Keratinocyte (primary cell): ENCODE data around the gene RFX7. TPM values are rescaled to one million over a fixed set of nuclear protein-coding genes. Genes with fewer than 3 reads are reported as not detected.

Source experiments
- DNase-seq: peaks from one replicate; pipeline ENCODE4 v3.0.0-alpha.2; 2011; ENCODE audit warnings: low read depth, missing footprints, low spot score
- FAIRE-seq: peaks from 2 replicates; lab custom pipeline; 2011; peaks lifted over from hg19 to GRCh38; lab: Jason Lieb, UNC
- H2AFZ ChIP-seq: 2 replicates; pipeline ENCODE4 v1.6.0; 2012; ENCODE audit warnings: low read length, control low read depth, inconsistent platforms; ENCODE audit not compliant: control insufficient read depth
- H3K27ac ChIP-seq: 2 replicates; pipeline ENCODE4 v1.5.1; 2011; ENCODE audit warnings: low read length; ENCODE audit not compliant: control insufficient read depth, insufficient read depth
- H3K27me3 ChIP-seq: 3 replicates; pipeline ENCODE4 v1.6.0; 2011; ENCODE audit warnings: low read length; ENCODE audit not compliant: control insufficient read depth, insufficient read depth; ENCODE audit errors: extremely low read depth
- H3K36me3 ChIP-seq, 2 experiments: 2 replicates in 1 of 2; 3 replicates in 1 of 2; pipeline ENCODE4 v1.5.1; 2011; ENCODE audit warnings: low read length in 2 of 2, mild to moderate bottlenecking in 1 of 2; ENCODE audit not compliant: control insufficient read depth in 2 of 2, insufficient read depth in 2 of 2; ENCODE audit errors: extremely low read depth in 1 of 2
- H3K4me1 ChIP-seq: 3 replicates; pipeline ENCODE4 v1.5.1; 2011; ENCODE audit warnings: low read length; ENCODE audit not compliant: control insufficient read depth, insufficient read depth; ENCODE audit errors: extremely low read depth
- H3K4me2 ChIP-seq: 3 replicates; pipeline ENCODE4 v1.6.0; 2011; ENCODE audit warnings: low read depth, low read length; ENCODE audit not compliant: control insufficient read depth, insufficient read depth; ENCODE audit errors: extremely low read depth
- H3K4me3 ChIP-seq, 3 experiments: fragments of 200-600 bp in 1 of 3; sonication (generic) in 1 of 3; 2 replicates in 2 of 3; 3 replicates in 1 of 3; pipeline ENCODE4 v1.5.1; 2011 to 2016; ENCODE audit warnings: low read length in 3 of 3, mild to moderate bottlenecking in 3 of 3, control low read depth in 2 of 3, inconsistent platforms in 1 of 3, low read depth in 1 of 3, mixed read lengths in 1 of 3, mixed run types in 1 of 3, moderate library complexity in 1 of 3; ENCODE audit not compliant: control insufficient read depth in 2 of 3, insufficient read depth in 2 of 3; ENCODE audit errors: extremely low read depth in 1 of 3
- H3K79me2 ChIP-seq: 2 replicates; pipeline ENCODE4 v1.6.0; 2012; ENCODE audit warnings: low read length; ENCODE audit not compliant: control insufficient read depth, insufficient read depth
- H3K9ac ChIP-seq: 3 replicates; pipeline ENCODE4 v1.6.0; 2011; ENCODE audit warnings: low read length; ENCODE audit not compliant: control insufficient read depth, insufficient read depth; ENCODE audit errors: extremely low read depth
- H3K9me1 ChIP-seq: 3 replicates; pipeline ENCODE4 v1.6.0; 2011; ENCODE audit warnings: low read length; ENCODE audit not compliant: control insufficient read depth, insufficient read depth; ENCODE audit errors: extremely low read depth
- H3K9me3 ChIP-seq: 2 replicates; pipeline ENCODE4 v1.5.1; 2012; ENCODE audit warnings: low read depth, low read length; ENCODE audit not compliant: control insufficient read depth
- H4K20me1 ChIP-seq: 3 replicates; pipeline ENCODE4 v1.6.0; 2011; ENCODE audit warnings: low read length; ENCODE audit not compliant: control insufficient read depth, insufficient read depth; ENCODE audit errors: extremely low read depth
- CTCF ChIP-seq, 3 experiments: IDR thresholded peaks in 1 of 3; conservative IDR thresholded peaks in 1 of 3; optimal IDR thresholded peaks in 1 of 3; 2 replicates in 2 of 3; 3 replicates in 1 of 3; pipeline versions ENCODE3 to v1.5.1; 2011; ENCODE audit warnings: low read length in 3 of 3, mild to moderate bottlenecking in 3 of 3, moderate library complexity in 2 of 3, control low read depth in 1 of 3, inconsistent platforms in 1 of 3; ENCODE audit not compliant: insufficient read depth in 2 of 3; ENCODE audit errors: extremely low read depth in 1 of 3
- EZH2 ChIP-seq: IDR thresholded peaks from one replicate; pipeline ENCODE4 v1.6.1; 2012; ENCODE audit warnings: inconsistent platforms, mild to moderate bottlenecking, low read length, moderate library complexity
- dilution Hi-C: fragments of 300-500 bp; cut with MboI; formaldehyde crosslinking; loops from one replicate; pipeline ENCODE4 v1.7.0; 2020; ENCODE audit warnings: low sequenced_read_pairs; ENCODE audit not compliant: extremely low pct_ligation_motif_present
- polyA plus RNA-seq, 5 experiments: library from polyadenylated mRNA; depleted of rRNA in 3 of 5; stranded (reverse) in 3 of 5; stranded (forward) in 1 of 5; unstranded in 1 of 5; fragments of >200 nt; gene quantifications; 1 replicate in 1 of 5; 2 replicates in 3 of 5; 3 replicates in 1 of 5; pipeline versions ENCODE4 v1.2.1 to v1.2.3, GENCODE V29; 2011 to 2012; ENCODE audit warnings: missing spikeins in 2 of 5, low read depth in 1 of 5, low replicate concordance in 1 of 5

The RFX7 gene
- polyA plus RNA-seq, 1 donor (not counting 4 experiments of a cell fraction or from before 2014, with no cell fraction given): 16.3 TPM

DNA sequence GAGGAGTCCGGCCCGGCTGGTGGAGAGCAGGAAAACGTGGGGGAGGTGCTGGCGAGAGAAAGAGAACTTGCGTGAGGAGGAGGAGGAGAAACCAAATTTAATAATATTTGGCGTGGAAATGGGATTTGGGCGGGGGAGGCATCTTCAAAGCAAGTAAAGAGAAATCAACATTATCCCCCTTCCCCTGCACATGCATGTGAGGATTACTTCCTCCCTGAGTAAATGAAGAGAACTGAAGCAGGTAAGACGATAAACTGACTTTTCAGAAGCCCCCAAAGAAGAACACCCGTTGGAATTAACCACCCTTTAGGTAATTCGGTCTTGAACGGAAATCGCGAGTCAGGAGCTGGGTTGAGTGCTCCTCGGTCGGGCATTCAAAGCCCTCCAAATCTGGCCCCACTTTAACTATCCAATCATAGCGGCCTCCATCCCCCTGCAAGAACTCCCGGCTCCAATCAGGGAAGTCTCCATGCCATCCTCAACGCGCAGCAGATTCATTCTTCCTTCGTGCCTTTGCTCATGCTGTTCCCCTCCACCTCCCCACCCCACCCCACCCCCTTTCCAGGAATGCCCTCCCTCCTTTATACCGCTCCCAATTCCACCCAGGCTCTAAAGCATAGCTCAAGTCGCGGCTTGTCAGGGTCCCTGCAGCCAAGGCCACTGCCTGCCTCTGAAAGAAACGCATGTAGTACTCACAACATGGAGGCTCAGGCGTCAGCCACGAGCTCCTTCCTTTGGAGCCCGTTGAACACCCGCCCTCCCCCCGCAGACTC, 545 bp upstream of the RFX7 start:
- TF ChIP-seq CTCF (optimal IDR thresholded peaks at IDR 0.05 in 1 of 3, IDR thresholded peaks at IDR 0.05 in 1 of 3, conservative IDR thresholded peaks at IDR 0.05 in 1 of 3; ENCODE audit: extremely low read depth in 1 of 3, insufficient read depth in 2 of 3, low read length in 3 of 3) (no peak), EZH2 (no peak)
- Histone ChIP-seq H3K36me3 (no peaks in the 10 kb centered on the region), H3K9me1 (no peaks in the 10 kb centered on the region), H2AFZ (peak overlapping the region; percentile 96), H3K4me2 (peak overlapping the region; percentile 92), H3K4me1 (peaks cover 27% of the 10 kb centered on the region), H3K4me3 (peak overlapping the region; percentile 57 to 97 (median 87)), H3K79me2 (peaks cover 48% of the 10 kb centered on the region), H3K27ac (peak overlapping the region; percentile 89), H3K27me3 (no peaks in the 10 kb centered on the region), H3K9ac (peak overlapping the region; percentile 85), H4K20me1 (no peaks in the 10 kb centered on the region), H3K9me3 (no peaks in the 10 kb centered on the region)
- peak; percentile 64 for DNase-seq
- FAIRE-seq: peak; percentile 90
- dilution Hi-C loops: no loop called here

GRCh38 chr15:56242576-56243162, 1.0 kb downstream of the RFX7 start:
- Histone ChIP-seq H2AFZ (no peak overlapping the region), H3K27ac (peak overlapping the region; percentile 73), H3K4me3 (peak overlapping the region; percentile 81 to 98 (median 88)), H3K4me1 (peaks cover 27% of the 10 kb centered on the region), H4K20me1 (no peaks in the 10 kb centered on the region), H3K9ac (peak overlapping the region; percentile 85), H3K79me2 (peaks cover 63% of the 10 kb centered on the region), H3K36me3 (peaks cover 0 to 3% of the 10 kb centered on the region in 2 experiments), H3K9me3 (no peaks in the 10 kb centered on the region), H3K4me2 (peak overlapping the region; percentile 94), H3K27me3 (no peaks in the 10 kb centered on the region), H3K9me1 (no peaks in the 10 kb centered on the region)
- TF ChIP-seq CTCF (optimal IDR thresholded peaks at IDR 0.05 in 1 of 3, IDR thresholded peaks at IDR 0.05 in 1 of 3, conservative IDR thresholded peaks at IDR 0.05 in 1 of 3; ENCODE audit: extremely low read depth in 1 of 3, insufficient read depth in 2 of 3, low read length in 3 of 3) (no peak), EZH2 (no peak)
- dilution Hi-C loops: no loop called here
- FAIRE-seq (peak; percentile 17), DNase-seq (no peak)
